ENCODE results near the gene RTL3. TPM values are rescaled to one million over a fixed set of nuclear protein-coding genes. Genes with fewer than 3 reads are reported as not detected.
"Not testable (repeated sequence)": the region's sequence is repeated elsewhere in the genome, so short reads cannot be mapped to it uniquely, and the experiment has no call there.

Gene RTL3, protein sequence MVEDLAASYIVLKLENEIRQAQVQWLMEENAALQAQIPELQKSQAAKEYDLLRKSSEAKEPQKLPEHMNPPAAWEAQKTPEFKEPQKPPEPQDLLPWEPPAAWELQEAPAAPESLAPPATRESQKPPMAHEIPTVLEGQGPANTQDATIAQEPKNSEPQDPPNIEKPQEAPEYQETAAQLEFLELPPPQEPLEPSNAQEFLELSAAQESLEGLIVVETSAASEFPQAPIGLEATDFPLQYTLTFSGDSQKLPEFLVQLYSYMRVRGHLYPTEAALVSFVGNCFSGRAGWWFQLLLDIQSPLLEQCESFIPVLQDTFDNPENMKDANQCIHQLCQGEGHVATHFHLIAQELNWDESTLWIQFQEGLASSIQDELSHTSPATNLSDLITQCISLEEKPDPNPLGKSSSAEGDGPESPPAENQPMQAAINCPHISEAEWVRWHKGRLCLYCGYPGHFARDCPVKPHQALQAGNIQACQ
- total RNA-seq, result not detected in 2 replicates

DNA sequence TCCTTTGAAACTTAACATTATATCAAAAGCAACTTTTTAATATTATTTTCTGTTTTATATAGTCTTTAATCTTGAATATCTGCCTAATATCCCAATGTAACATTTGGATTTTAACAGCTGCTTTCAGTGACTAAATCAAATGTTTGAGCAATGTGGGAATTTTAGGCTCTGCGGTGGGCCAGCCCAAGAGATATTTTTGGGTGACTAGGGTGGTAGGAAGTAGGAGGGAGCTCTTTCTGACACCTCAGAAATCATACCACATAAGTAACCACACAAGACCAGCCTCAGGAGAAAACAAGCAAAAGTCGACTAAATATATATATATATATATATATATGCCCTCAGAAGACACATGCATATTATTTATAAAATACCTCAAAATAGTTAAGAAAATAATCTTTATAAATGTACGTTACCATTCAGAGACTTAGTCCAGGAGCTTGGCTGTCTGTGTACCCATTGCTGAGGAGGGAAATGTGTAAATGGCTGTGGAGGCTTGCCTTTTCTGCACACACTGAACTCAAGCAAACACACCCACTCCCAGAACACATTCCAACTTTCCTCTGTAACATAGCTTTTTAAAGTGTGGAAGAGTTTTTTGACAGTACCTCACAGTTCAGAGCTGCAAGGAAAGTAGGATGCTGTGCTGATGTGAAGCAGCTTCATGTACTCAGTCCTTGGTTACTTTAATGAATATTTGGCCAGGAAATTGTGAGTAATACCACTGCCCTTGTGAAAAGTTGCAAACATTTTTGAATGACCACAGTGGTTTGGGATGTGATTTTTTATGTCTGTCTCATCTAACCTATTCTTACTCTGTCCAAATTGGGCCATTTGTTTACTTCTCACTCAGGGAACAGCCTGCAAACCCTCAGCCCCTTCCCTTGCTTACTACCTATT lies at the start of gene RTL3:
Gene RTL3, minus strand, starts transcription at position 484 of the 900 bp plus-strand sequence. CDS start 908 bp downstream, outside the sequence.
- DNase-seq (ENCODE audit: low read depth in 2 of 2), result peak; percentile 2 to 18

DNA sequence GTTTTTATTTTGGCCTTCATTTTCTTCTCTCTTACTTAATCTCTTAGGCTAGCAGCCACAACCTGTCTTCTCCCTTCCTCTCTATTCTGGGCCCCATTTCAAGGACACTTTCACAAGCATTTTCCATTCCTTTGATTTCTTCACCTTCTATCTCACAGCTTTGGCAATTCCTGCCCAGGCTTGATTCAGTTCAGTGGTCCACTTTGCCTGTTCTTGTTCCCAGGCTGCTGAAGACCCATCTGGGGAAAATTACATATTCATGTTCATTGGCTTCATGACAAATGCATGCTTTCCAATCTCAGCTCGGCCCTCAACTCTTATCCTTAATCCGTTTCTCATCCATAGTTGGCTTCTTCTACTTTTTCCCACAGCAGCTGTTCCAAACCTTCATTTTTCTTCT lies 49.7 kb upstream of the RTL3 start:
- no peak for DNase-seq (ENCODE audit: low read depth in 2 of 2)

DNA sequence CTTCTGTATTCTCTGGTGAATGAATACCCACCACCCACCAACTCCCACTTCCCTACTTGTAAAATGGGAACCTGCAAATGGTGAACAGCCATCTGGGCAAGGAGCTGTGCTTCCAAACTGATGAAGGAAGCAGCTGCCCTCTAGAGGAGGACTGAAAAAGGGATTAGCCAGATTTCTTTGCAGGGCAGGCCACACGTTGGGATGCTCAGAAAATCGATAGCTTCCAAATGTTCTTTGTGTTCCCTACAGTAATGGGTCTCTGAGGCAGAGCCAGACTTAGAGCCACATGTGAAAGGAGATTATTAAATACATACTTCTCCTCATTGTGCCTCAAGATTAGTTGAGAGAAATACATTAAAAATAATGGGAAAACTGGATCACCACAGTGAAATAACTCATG lies 49.1 kb upstream of the RTL3 start:
- DNase-seq (ENCODE audit: low read depth in 2 of 2), result peak; percentile 8 to 51

DNA sequence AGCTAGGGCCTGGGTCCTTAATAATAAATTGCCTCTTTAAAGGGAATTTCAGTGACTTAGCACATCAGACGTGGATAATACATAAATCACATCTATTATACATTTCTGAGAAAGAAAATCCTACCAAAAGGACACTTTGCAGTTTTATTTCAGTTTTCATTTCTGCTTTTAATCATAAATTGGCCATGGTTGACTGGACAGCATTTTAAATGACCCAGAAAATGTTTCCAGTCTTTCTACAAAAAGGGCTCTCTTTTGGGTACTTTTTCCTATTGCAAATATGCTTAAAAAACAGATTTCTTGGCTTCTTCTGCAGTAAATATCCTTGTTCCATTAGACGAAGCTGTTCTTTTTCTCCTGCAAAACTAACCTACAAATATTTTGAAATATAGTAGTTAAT lies 46.9 kb upstream of the RTL3 start:
- DNase-seq (ENCODE audit: low read depth in 2 of 2), result no peak

DNA sequence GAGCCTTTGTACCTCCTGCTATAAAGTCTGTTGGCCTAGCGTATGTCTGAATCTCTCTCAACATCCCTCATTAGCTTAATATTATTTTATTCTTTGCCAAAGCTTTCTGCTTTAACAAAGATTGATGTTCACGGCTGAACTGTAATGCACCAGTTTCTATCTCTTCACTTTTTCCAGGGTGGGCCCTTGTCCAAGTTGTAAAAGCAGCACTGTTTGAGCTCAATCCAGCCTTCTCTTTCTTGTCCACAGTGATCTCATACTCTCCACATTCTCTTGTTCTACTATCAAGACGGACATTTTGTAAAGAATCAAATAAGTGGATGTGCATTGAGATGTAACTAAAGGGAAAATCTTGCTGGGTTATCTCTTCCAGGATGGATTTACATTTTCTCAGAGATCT lies 34.4 kb upstream of the RTL3 start:
- no peak for DNase-seq (ENCODE audit: low read depth in 2 of 2)

DNA sequence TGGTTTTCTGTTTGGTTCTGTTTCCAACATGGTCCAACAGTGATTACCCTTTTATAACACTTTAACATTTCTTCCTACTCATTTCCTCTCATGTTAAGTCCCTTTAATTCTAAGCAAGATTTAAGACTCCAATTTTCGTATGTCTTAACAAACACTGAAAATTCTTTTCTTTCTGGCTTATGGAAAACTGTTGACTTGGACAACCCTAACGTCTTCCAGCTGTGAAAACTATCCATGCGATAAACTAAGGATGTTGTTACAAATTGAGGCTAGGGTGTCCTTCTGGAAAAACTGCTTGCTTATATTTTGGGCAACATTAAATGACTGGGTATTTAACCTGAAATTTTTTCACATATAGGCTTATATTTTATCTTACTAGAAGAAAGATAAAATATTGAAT lies 33.9 kb upstream of the RTL3 start:
- DNase-seq (ENCODE audit: low read depth in 2 of 2), result no peak

DNA sequence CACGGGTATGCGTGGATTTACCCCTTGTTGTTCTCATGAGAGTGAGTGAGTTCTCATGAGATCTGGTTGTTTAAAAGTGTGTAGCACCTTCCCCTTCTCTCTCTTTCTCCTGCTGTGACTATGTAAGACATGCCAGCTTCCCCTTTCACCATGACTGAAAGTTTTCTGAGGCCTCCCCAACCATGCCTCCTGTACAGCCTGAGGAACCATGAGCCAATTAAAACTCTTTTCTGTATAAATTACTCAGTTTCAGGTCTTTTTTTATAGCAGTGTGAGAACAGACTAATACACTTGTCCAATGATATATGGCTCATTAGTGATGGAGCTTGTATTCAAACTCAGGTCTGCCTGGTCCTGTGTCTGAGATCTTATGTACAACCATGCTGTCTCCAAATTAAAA lies 28.5 kb upstream of the RTL3 start:
- no peak for DNase-seq (ENCODE audit: low read depth in 2 of 2)

DNA sequence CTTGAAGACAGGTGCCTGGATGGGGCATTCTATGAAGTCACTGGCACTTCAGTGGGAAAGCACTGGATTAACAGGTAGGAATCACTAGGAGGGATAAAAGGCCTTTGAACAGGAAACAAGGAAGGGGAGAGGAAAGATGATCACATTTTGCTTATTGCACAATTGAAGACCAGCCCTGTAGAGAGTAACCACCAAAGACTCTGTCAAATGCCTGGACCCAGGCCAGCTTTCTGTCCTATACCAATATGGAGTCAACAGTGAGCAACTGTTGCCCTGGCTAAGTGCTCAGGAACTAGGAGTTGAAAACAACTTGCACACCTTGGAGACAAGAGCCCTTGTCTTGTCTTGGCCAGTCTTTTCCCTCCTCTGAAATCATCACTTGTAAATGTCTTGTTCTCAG lies 14.1 kb upstream of the RTL3 start:
- DNase-seq (ENCODE audit: low read depth in 2 of 2), result no peak

DNA sequence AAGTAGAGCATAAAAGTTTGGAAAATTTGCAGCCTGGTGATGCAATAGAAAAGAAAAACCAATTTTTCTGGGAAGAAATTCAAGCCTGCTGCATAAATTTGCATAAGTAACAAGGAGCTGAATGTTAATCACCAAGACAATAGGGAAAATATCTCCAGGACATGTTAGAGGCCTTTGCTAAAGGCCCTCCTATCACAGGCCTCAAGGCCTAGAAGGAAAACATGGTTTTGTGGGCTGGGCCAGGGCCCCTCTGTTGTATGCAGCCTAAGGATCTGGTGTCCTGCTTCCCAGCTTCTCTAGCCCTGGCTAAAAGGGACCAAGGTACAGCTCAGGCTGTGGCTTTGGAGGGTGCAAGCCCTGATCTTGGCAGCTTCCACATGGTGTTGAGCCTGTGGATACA lies 6.2 kb upstream of the RTL3 start:
- DNase-seq (ENCODE audit: low read depth in 2 of 2), result no peak

DNA sequence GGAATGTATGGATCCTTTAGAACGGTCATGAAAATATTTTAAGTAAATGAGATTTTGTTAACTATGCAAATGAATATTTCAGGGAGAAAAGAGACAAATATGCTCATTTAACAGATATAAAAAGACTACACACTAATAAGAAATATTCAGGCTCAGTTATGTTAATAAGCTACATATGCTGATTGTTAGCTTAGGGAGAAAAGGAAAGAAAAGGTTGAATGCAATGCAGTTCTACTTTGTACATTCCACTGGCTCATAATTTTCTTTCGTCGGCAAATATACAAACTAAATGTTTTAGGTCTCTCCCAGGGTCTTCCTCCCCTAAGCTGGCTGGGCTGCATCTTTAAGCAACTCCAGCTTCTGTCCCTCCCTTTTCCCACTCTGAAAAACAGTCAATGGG lies 2.7 kb upstream of the RTL3 start:
- DNase-seq (ENCODE audit: low read depth in 2 of 2), result no peak

DNA sequence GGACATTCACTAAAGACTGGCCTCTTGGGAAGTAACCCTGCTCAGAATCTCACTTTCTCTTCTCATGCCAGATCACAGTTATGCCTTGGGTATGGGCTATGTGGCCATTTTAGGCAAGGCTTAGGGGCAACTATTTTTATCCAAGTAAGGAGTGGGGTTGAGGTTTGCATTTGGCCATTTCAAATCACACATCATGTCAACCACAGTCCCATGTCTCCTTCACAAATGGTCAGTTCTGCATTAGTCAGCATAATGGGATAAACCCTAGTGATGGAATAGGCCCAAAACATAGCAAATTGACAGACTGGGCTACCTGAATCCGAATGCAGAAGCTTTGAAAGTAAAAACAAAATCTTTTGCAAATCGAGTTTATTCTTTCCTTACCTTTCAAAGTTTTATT lies 827 bp upstream of the RTL3 start:
- no peak for DNase-seq (ENCODE audit: low read depth in 2 of 2)

DNA sequence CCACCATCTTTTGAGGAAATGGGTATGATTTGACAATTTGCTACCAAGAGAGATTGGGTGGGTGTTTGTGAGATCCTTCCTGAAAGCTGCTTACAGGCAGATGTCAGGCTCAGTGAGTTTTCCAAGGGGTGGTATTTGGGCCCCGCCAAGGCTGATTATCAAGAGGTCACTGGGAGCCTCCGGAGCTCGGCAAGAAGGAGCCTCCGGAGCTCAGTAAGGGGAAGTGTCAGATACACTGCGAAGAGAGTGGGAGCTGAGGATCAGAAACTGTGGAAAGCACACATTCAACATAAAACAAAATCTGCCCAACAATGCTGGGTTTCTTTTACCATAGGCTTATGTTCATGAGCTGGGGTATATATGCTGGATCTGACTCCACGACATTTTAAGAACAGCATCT lies 714 bp downstream of the RTL3 start:
- no peak for DNase-seq (ENCODE audit: low read depth in 2 of 2)

DNA sequence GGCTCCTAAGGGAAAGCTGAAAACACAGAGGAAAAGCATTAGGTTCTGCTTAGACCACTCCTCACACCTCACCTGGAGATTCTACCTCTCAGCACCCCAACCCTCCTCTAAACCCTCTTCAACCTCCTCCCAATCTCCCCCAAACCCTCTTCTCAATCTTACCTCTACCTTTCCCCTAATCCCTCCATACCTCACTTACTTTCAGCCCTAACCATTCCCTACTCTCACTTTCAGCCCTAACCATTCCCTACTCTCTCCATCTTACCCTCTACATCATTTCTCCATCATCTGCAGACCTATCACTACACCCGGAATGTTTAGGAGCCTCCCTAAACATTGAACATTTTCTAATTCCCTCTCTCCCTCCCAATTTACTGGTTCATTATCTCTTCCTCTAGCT lies 3.5 kb downstream of the RTL3 start:
- DNase-seq (ENCODE audit: low read depth in 2 of 2), result no peak

DNA sequence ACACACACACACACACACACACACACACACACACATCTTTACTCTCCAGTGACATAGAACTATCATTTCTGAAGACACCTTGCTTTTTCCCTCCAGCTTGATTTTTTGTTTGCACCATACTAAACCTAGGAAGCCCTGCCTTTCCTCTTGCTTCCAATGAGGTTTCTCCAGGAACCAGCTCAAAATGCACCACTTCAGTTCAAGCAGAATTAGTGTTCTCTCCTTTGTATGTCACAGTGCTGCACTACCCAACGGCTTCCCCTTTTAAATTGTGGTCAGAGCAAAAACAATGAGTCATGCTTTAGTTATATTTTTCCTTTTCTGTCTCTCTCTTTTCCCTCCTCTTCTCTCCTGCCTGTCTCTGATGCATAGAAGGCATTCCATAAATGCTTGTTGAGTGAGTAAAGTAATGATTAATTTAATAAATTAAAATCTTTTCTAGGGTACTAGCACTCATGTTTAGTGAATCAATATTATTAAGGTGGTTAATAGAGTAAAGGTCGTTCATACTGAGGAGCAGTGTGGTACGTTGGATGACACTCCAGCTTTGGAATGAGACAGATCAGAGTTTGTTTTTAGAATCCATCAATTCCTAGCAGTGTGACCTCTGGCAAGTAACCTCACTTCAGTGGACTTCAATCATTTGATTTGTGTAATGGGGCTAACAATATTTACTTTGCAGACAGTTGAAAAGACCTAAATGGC lies 5.9 kb downstream of the RTL3 start:
- peak; percentile 23 to 67 for DNase-seq (ENCODE audit: low read depth in 2 of 2)

DNA sequence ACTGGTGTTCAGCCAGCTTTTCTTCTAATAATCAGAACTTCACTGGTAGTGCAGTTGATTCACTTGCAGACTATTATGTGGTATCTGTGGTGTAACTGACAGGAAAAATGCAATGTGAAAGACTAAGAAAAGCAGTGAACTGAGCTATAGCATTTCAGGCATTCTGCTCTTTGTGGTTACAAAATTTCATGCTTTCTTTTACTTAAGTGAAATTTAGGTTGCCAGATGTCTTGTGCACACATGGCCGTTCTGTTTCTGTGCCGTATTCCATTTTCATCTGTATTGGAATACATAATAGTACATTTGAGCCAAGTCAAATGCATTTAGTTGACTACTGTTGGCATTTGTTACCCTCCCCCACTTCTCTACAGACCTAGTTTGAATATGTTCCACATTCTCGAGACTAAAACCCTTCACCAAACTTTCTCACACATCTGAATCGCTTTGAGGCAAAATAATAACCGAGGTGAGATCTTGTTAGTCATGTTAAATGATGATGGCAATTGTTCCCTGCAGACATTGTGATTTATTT lies 8.2 kb downstream of the RTL3 start:
- no peak for DNase-seq (ENCODE audit: low read depth in 2 of 2)

DNA sequence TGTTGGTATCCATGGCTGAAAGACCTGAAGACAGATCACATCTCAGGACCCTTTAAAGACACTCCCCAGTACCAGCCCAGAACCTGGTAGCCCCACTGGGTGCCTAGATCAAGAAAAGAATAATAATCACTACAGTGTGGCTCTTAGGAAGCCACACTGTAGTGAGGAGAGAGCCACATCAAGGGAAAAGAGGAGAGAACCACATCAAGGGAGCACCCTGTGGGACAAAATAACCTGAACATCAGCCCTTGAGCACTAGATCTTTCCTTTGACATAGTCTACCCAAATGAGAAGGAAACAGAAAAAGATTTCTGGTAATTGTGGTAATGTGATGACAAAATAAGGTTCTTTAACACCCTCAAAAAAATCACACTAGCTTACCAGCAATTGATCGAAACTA lies 15.3 kb downstream of the RTL3 start:
- DNase-seq (ENCODE audit: low read depth in 2 of 2), result no peak

DNA sequence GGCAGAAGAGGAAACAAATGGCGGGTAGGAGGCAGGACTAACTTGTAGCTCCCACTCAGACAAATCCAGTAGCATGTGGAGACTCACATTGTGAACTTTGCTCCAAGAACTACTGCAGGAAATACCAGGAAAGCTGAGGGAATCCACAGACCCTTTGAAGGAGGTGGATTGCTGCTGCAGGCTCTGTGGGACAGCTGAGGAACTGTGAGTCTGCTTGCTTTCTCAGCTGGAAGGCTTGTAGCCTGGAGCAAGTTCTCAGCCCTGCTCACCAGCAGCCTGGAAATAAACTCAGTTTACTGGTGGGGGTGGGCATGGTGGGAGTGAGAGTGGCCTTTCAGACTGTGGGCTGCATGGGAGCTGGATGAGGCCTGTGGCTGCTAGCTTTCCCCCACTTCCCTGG lies 16.0 kb downstream of the RTL3 start:
- DNase-seq (ENCODE audit: low read depth in 2 of 2), result no peak

DNA sequence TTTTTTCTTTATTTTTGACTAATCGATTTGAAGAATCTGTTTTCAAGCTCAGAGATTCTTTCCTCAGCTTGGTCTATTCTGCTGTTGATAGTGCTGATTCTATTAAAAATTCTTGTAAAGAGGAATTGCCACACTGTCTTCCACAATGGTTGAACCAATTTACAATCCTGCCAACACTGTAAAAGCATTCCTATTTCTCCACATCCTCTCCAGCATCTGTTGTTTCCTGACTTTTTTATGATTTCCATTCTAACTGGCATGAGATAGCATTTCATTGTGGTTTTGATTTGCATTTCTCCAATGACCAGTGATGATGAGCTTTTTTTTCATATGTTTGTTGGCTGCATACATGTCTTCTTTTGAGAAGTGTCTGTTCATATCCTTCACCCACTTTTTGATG lies 23.0 kb downstream of the RTL3 start:
- DNase-seq (ENCODE audit: low read depth in 2 of 2), result not testable (repeated sequence)

DNA sequence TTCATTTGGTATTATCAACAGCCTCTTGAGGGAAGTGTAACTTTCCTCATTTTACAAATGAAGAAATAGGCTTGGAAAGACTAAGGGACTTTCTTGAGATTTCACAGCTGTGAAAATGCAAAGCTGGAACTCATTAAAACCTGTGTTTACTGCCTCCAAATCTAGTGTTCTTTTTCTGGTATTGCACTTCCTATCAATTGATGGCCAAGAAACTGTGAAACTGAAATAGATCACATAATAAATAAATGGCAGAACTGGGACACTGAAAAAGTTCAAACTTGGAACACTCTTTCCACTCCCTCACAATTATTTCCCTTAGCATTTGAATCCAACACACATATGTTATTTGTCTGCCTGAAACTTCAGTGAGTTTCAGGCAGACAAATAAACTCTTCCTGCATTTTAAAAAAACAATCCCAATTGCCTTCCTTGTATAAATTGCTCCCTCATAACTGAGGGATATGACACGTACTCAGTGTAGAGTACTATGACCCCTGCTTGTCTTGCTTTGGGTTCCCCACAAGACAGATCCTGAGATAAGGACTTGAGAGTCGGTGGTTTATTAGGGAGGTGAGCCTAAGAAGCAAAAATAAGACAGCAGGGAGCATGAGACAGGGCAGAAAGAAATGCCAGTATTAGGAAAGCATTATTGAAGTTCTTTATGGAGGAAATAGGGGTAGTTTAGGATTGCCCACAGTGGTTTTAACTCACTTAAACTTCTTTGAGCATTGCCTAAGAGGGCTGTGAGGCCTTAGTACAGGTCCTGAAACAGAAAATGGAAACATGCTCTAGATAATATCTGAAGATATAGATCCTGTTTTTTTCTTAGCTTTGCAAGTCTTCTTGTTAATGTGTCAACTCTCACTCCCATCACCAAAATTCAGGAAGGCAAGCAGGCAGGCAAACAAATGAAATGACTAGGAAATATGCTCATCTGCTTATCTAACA lies 33.9 kb downstream of the RTL3 start:
- no peak for DNase-seq (ENCODE audit: low read depth in 2 of 2)

DNA sequence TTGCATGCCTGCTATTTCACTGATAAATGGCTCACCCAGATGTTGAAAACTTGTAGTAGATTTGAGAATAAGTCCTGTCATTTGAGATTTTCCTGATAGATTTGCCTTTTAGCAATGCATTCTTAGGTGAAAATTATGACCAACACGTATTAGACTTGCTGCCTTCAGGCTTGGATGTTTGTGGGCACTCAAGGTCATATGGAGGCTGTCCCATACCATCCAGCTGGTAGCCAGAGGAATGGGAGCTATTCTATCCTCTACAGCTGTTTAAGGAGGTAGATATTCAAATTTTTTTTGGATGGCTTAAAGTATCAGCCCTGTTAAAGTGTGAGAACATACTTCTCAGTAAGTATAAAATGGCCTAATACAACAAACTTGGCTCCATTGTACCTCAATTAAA lies 34.7 kb downstream of the RTL3 start:
- no peak for DNase-seq (ENCODE audit: low read depth in 2 of 2)

DNA sequence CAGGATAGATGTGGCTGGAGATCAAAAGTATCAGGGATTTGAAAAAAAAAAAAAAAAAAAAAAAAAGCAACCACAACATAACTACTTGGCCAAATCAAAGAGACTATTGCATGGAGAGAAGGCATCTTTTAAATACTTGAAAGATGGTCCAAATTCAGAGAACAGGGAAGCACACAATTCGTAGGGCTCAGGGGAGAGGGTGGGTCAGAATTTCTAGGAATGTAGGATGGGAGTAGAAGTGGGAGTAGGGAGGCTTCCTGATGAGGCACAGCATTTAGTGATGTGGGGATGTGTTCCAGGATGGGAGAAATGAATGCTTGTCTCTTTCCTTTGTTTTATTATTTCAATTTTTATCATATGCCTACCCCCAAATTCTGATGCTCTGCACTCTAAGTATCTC lies 36.3 kb downstream of the RTL3 start:
- no peak for DNase-seq (ENCODE audit: low read depth in 2 of 2)
